VCaP (cell line): ENCODE data around the gene LOXL3.
A peak's percentile ranks its signal among the peaks of the same experiment; 100 is the strongest.

Experiments
- H3K27ac ChIP-seq: fragments of 450-650 bp; 2 replicates; pipeline ENCODE4 v1.5.1; 2017
- CTCF ChIP-seq: fragments of 450-650 bp; conservative IDR thresholded peaks from 2 replicates; pipeline ENCODE4 v1.5.1; 2017; ENCODE audit warnings: mild to moderate bottlenecking, moderate library complexity

Gene LOXL3

DNA sequence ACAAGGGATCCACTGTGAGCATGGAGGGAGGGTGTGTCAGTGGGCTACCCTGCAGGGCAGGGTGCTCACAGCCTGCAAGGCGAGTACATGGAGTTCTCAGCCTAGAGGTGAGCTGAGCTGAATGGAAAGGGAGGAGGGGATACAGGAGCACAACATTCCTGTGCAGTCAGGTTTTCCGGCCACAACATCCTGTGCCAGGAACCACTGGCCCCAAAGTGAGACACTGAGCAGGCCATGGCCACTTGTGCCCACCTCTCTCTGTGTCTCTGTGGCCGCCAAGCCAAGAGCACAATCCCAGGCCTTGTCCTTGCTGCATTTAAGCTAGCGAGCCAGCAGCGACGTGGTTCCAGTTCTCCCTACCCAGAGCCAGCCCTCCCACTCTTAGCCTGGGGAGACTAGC lies 6.8 kb upstream of the LOXL3 start:
- TF ChIP-seq CTCF, result no peak
- H3K27ac ChIP-seq, result no peak overlapping the region

GRCh38 chr2:74559912-74560311 lies 6.2 kb upstream of the LOXL3 start:
- no peak for TF ChIP-seq CTCF
- H3K27ac ChIP-seq, result no peak overlapping the region

DNA sequence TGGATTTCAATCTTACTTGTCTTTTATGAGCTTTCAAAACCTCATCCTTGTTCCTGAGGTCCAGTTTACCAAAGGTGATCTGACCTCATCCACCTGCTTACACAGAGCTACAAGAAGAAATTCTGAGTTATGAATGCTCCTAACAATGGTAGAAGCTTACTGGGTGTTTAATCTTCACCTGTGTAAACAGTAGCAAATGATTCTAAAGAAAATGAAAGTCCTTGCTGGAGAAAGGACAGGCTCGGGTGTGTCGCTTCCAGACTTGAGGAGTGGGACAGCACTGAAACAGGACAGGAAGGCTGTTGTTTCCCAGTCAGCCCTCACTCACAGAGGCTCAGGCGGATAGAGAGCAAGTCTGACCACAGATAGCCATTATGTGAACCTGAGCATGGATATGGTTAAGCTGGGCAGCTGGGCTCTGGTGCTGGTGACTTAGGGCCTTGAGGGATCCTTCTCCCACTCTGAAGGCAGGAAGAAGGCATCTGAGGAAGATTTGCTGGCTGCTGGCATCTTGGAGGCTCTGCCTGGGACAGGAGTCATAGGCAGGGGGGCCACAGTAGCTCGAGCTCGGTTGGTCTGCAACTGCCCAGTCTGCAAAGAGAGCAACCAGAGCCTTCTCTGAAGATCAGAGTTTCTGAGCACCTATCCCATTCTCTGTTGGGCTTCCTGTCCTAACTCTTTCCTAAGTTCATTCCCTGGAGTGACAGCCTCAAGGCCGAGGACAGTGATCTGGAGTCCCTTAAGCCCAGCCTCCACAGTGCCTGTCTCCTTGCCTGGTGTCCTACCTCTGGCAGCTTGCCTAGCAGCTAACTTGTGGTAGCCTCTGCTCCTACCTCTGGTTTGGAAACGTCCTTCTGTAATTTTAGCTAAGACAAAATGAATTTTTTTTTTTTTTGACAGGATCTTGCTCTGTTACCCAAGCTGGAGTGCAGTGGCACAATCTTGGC lies 4.8 kb upstream of the LOXL3 start:
- H3K27ac ChIP-seq, result peak overlapping the region; percentile 31; the same call in 1 of the 2 replicates
- no peak for TF ChIP-seq CTCF

- no peak overlapping the region for H3K27ac ChIP-seq
Measured at GRCh38 chr2:74556831-74557370, 3.2 kb upstream of the LOXL3 start.

GRCh38 chr2:74556159-74556558 lies 2.4 kb upstream of the LOXL3 start:
- H3K27ac ChIP-seq, result no peak overlapping the region
- no peak for TF ChIP-seq CTCF

More at GRCh38 chr2:74556831-74557370, 3.2 kb upstream of the LOXL3 start:
- TF ChIP-seq CTCF, result no peak

DNA sequence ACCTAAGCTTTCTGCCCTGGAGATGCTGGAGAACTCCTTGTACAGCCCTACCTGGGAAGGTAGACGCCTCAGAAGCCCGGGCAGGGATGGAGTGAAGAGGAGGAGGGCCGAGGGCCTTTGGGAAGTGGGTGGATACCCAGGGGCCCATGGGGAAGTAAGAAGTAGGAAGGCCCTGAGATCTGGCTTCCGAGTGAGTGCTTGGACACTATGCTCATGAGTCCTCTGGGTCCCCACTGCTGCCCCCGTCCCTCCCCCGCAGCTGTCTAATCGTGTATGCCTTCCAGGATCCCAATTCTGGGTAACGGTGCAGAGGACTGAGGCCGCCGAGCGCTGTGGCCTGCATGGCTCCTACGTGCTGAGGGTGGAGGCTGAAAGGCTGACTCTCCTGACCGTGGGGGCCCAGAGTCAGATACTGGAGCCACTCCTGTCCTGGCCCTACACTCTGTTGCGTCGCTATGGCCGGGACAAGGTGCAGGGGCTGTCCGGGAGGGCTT lies 1.9 kb upstream of the LOXL3 start:
- H3K27ac ChIP-seq, result no peak overlapping the region
- no peak for TF ChIP-seq CTCF

DNA sequence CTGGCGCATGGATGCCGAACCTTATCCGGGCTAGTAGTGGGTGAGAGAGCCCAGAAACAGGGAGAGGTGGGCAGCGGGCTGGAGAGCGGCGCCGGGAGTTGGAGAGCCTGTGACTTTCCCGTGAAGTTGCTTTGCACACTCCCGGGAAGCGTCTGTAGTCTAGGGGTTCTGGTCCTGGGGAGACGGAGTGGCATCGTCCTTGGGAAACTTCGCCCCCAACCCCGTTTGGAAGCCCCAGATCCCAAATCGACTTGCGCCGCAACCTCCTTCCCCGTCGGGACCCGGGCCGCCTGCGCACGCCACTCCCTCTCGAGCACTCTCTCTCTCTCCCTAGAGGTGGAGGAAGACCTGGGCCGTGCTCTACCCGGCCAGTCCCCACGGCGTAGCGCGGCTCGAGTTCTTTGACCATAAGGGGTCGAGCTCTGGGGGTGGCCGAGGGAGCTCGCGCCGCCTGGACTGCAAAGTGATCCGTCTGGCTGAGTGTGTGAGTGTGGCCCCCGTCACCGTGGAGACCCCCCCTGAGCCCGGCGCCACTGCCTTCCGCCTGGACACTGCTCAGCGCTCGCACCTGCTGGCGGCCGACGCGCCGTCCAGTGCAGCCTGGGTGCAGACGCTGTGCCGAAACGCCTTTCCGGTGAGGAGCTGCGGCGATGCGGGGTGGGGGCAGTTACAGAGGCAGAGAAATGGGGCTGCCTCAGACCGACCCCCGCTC lies 1.2 kb upstream of the LOXL3 start:
- no peak for TF ChIP-seq CTCF
- peak overlapping the region; percentile 48; the same call in 1 of the 2 replicates for H3K27ac ChIP-seq
